Fibroblast of mammary gland (primary cell): Measurements from ENCODE around the gene CALR3.

ENCODE experiments used
- DNase-seq: peaks from one replicate; pipeline ENCODE4 v3.0.0-alpha.2; 2010; ENCODE audit warnings: low read depth
- H3K4me3 ChIP-seq: 2 replicates; pipeline ENCODE4 v1.5.1; 2011; ENCODE audit warnings: low read depth, mild to moderate bottlenecking, low read length, moderate library complexity; ENCODE audit not compliant: control insufficient read depth
- TF ChIP-seq, protein P1 (sequence below): conservative IDR thresholded peaks from 2 replicates; pipeline ENCODE4 v1.5.1; 2011; ENCODE audit warnings: low read depth, low read length, inconsistent platforms; ENCODE audit not compliant: control insufficient read depth, insufficient read depth

Gene CALR3

DNA sequence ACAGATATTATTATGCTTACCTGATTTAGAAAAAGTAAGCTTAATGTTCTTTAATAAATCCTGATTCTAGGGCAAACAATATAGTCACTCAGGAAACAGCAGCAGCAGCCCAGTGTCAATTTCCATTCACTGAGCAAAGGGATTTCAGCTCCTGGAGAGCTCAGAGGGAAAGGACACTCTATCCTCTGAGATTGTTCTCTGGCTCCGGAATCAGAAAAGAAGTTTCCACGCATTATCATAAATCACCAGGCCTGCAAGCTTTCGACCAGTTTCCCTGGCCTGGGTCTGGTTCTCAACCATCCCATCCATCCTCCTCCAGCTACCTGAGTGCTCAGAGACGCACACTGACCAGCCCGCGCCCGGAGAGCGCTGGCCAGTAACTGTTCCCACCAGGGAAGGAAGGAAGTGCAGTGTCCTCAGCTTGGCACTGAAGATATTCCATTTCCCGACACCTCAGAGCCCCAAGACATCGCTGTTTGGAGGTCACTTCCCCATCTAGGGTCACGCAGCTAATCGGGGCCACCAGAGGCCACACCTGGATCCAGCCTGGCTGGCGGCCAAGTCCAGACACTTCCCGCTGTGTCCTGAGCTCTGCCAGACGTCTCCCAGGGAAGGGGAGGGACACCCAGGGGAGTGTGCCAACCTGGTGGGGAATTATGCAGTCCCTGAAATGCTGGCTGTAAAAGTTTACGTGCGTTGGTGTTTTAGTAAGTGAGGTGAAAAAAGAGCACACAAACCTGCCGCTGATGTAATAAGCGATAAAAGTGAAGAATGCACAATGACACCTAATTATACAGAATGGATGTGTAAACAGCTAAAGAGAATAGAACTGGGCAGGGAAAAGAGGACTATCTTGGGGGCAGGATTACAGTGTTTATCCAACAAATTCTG is 53.3 kb downstream of the CALR3 start:
- H3K4me3 ChIP-seq: no peak overlapping the region
- DNase-seq: no peak
- TF ChIP-seq, protein P1, sequence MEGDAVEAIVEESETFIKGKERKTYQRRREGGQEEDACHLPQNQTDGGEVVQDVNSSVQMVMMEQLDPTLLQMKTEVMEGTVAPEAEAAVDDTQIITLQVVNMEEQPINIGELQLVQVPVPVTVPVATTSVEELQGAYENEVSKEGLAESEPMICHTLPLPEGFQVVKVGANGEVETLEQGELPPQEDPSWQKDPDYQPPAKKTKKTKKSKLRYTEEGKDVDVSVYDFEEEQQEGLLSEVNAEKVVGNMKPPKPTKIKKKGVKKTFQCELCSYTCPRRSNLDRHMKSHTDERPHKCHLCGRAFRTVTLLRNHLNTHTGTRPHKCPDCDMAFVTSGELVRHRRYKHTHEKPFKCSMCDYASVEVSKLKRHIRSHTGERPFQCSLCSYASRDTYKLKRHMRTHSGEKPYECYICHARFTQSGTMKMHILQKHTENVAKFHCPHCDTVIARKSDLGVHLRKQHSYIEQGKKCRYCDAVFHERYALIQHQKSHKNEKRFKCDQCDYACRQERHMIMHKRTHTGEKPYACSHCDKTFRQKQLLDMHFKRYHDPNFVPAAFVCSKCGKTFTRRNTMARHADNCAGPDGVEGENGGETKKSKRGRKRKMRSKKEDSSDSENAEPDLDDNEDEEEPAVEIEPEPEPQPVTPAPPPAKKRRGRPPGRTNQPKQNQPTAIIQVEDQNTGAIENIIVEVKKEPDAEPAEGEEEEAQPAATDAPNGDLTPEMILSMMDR: no peak

DNA sequence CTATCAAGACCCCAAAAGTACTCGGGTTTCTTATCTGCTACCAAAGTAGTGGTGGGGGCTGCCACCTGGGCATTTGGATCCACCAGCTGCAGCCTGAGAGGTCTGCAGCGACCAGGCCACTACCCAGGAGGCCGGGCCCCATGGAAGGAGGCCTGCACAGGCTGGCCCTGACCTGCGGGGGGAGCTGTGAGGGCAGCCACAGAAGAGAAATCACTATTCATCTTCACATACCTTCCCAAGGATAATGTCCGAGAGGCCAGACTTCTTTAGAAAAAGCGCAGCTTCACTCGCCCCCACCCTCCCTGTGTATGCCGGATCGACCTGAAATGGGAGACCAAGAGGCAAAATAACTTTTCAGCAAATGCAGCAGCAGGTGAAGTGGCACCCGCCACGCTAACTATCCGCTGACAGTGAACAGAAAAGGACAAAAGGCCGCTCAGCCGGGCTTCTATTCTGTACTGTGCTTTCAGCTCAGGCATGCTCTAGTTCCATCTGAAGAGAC is 54.3 kb downstream of the CALR3 start:
- no peak overlapping the region for H3K4me3 ChIP-seq
- DNase-seq: no peak
- TF ChIP-seq, protein P1: peak; percentile 41

- no peak for DNase-seq
- TF ChIP-seq, protein P1: no peak
- no peak overlapping the region for H3K4me3 ChIP-seq
Measured at GRCh38 chr19:16436780-16437332, 59.1 kb downstream of the CALR3 start.

GRCh38 chr19:16435999-16436650 is 59.8 kb downstream of the CALR3 start:
- TF ChIP-seq, protein P1: no peak
- no peak for DNase-seq
- H3K4me3 ChIP-seq: no peak overlapping the region

DNA sequence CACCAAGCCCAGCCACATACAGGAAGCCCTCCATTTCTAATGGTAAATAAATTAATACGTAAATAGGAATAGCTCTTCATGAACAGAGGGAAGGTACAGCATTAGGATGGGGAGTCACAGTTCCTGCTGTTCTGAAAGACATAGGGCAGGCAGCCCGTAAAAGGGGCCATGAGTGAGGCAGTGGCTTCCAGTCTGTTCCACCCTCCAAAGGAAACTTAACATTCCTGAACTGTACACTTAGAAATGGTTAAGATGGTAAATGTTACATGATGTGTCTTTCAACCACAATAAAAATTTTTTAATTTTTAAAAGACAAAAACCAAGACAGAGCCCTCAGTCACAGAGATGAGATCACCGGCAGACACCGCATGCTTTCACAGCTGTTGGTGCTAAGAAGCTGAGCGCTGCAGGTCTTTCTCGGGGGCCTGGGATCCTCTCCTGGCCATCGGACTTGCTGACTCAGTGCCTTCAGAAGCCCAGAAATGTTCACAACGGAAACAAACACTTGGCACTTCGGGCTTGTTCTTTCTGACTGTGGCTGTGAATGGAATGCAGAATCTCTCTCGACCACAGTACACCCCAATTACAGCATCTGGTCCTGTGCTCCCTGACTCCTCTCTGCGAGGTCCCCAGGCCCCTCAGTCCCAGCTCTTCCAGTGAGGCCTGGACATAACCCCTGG is 60.6 kb downstream of the CALR3 start:
- peak; percentile 95 for DNase-seq
- no peak overlapping the region for H3K4me3 ChIP-seq

DNA sequence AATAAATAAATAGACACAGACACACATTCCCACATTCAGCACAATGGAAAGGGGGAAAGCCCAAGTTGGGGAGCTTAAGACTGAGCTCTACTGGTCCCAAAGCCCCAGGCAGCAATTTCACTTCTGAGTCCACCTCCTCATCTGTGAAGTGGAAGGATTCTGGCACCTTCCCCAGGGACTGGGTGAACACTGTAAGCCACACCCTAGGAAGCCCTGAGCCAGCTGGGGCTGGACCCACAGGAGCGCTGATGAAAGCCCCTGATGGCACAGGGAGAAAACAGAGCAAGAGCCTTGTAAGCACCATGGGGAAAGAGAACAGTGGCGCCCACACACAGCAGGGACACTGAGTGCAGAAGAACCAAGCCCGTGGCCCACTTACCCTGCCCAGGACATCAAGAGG is 62.0 kb downstream of the CALR3 start:
- no peak for DNase-seq
- TF ChIP-seq, protein P1: no peak
- no peak overlapping the region for H3K4me3 ChIP-seq

More for the DNA sequence above, 60.6 kb downstream of the CALR3 start:
- TF ChIP-seq, protein P1: no peak
